Tibial nerve (tissue), 4 donors: ENCODE data around the gene SERTM1. TPM values are rescaled to one million over a fixed set of nuclear protein-coding genes. Genes with fewer than 3 reads are reported as not detected.

Experiments
- DNase-seq, 2 donors: peaks; one replicate each; pipeline ENCODE4 v3.0.0-alpha.2; 2019; ENCODE audit warnings: low spot score in 2 of 2
- H3K27ac ChIP-seq, 4 donors: fragments of 200-600 bp; sonication (generic) in 3 of 4; one replicate each; pipeline ENCODE4 v1.5.1; 2017 to 2019; ENCODE audit warnings: mild to moderate bottlenecking in 1 of 4
- H3K27me3 ChIP-seq, 2 donors: fragments of 200-600 bp; sonication (generic) in 1 of 2; one replicate each; pipeline versions ENCODE4 v1.5.1 to v1.6.0; 2017 to 2019
- H3K36me3 ChIP-seq, 3 donors: fragments of 200-600 bp; sonication (generic); one replicate each; pipeline ENCODE4 v1.5.1; 2018 to 2019
- H3K4me1 ChIP-seq, 4 donors: fragments of 200-600 bp; sonication (generic) in 3 of 4; one replicate each; pipeline ENCODE4 v1.5.1; 2017 to 2019
- H3K4me3 ChIP-seq, 4 donors: fragments of 200-600 bp; sonication (generic) in 3 of 4; one replicate each; pipeline ENCODE4 v1.5.1; 2017 to 2019; ENCODE audit warnings: mild to moderate bottlenecking in 1 of 4, moderate library complexity in 1 of 4
- H3K9me3 ChIP-seq, 4 donors: fragments of 200-600 bp; sonication (generic) in 3 of 4; one replicate each; pipeline ENCODE4 v1.5.1; 2017 to 2019
- EP300 ChIP-seq, 2 donors: sonication (generic); formaldehyde crosslinking; IDR thresholded peaks; one replicate each; pipeline ENCODE4 v1.6.1; 2017; ENCODE audit warnings: antibody characterized with exemption in 2 of 2, mild to moderate bottlenecking in 1 of 2
- POLR2A ChIP-seq, 2 donors: fragments of 450-650 bp; IDR thresholded peaks; one replicate each; pipeline ENCODE4 v1.6.1; 2017; ENCODE audit warnings: antibody characterized with exemption in 2 of 2, mild to moderate bottlenecking in 2 of 2, moderate library complexity in 2 of 2
- WGBS, 2 donors: methylation state at CpG; one replicate each; pipeline ENCODE4 v1.1.5; 2018; 5-methylcytosine and 5-hydroxymethylcytosine counted together
- total RNA-seq, 4 donors: library from RNA; depleted of rRNA; stranded (reverse); fragments of >200 nt; gene quantifications; one replicate each; pipeline ENCODE4 v1.1.0, GENCODE V29; 2016
- TF ChIP-seq, protein P1 (sequence below), 5 experiments: fragments of 200-600 bp in 3 of 5; fragments of 450-650 bp in 2 of 5; sonication (generic) in 3 of 5; IDR thresholded peaks; one replicate each; pipeline ENCODE4 v1.5.1; 2016 to 2019; ENCODE audit warnings: antibody characterized with exemption in 5 of 5, mild to moderate bottlenecking in 3 of 5, moderate library complexity in 2 of 5

SERTM1 gene
- total RNA-seq, 4 donors from 2014 or later, result 0.21 to 1.2 TPM; not detected in 2

GRCh38 chr13:36685927-36686326, 12.1 kb downstream of the SERTM1 start:
- Histone ChIP-seq H3K36me3 (no peaks in the 10 kb centered on the region), H3K4me3 (no peak overlapping the region), H3K27ac (no peak overlapping the region), H3K4me1 (no peaks in the 10 kb centered on the region), H3K27me3 (peaks cover 0 to 3% of the 10 kb centered on the region in 2 donors), H3K9me3 (no peaks in the 10 kb centered on the region)
- WGBS, 2 donors, result 26 to 38% methylated on average over 1 of the region's 1 CpG
- no peak for DNase-seq
- TF ChIP-seq, protein P1, sequence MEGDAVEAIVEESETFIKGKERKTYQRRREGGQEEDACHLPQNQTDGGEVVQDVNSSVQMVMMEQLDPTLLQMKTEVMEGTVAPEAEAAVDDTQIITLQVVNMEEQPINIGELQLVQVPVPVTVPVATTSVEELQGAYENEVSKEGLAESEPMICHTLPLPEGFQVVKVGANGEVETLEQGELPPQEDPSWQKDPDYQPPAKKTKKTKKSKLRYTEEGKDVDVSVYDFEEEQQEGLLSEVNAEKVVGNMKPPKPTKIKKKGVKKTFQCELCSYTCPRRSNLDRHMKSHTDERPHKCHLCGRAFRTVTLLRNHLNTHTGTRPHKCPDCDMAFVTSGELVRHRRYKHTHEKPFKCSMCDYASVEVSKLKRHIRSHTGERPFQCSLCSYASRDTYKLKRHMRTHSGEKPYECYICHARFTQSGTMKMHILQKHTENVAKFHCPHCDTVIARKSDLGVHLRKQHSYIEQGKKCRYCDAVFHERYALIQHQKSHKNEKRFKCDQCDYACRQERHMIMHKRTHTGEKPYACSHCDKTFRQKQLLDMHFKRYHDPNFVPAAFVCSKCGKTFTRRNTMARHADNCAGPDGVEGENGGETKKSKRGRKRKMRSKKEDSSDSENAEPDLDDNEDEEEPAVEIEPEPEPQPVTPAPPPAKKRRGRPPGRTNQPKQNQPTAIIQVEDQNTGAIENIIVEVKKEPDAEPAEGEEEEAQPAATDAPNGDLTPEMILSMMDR (IDR thresholded peaks at IDR 0.05), result no peak
- TF ChIP-seq POLR2A (IDR thresholded peaks at IDR 0.05), result no peak
- TF ChIP-seq EP300 (IDR thresholded peaks at IDR 0.05), result no peak

GRCh38 chr13:36696410-36697010, 22.7 kb downstream of the SERTM1 start:
- no peaks in the 10 kb centered on the region for H3K27me3 ChIP-seq
- DNase-seq, result no peak
- H3K4me1 ChIP-seq, result no peaks in the 10 kb centered on the region
- H3K9me3 ChIP-seq, result no peaks in the 10 kb centered on the region
- WGBS, 2 donors, result 57 to 75% methylated on average over 9 of the region's 9 CpGs
- H3K27ac ChIP-seq, result no peak overlapping the region
- H3K4me3 ChIP-seq, result no peak overlapping the region
- H3K36me3 ChIP-seq, result no peaks in the 10 kb centered on the region
- no peak for TF ChIP-seq EP300 (IDR thresholded peaks at IDR 0.05)
- TF ChIP-seq, protein P1 (IDR thresholded peaks at IDR 0.05), result no peak
- TF ChIP-seq POLR2A (IDR thresholded peaks at IDR 0.05), result no peak

- Histone ChIP-seq H3K4me3 (no peak overlapping the region), H3K9me3 (no peaks in the 10 kb centered on the region), H3K27me3 (no peaks in the 10 kb centered on the region), H3K27ac (no peak overlapping the region), H3K4me1 (no peaks in the 10 kb centered on the region), H3K36me3 (no peaks in the 10 kb centered on the region)
- no peak for DNase-seq
- 59 to 63% methylated on average over 5 of the region's 5 CpGs for WGBS, 2 donors
- TF ChIP-seq EP300 (IDR thresholded peaks at IDR 0.05), result no peak
- TF ChIP-seq, protein P1 (IDR thresholded peaks at IDR 0.05), result no peak
- TF ChIP-seq POLR2A (IDR thresholded peaks at IDR 0.05), result no peak
These were observed 26.4 kb downstream of the SERTM1 start for GRCh38 chr13:36700170-36700569.

DNA sequence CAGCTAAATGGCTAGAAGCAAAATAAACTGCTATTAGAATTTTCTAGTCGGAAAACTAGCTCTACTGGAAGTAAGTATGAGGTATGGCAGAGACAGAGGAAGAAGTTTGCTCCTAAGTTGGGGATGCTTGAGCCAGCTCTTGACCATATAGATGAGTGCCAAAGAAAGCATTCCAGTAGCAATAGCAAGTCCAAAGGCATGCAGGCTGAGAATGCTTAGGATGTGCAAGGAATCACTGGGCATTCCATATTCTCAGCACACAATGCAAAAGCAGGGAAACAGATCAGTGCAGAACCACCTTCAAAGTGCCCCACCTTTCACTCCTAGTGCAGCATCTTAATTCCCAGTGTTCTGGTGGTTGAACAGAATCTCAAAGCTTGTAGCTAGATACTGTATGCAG, 32.9 kb downstream of the SERTM1 start:
- Histone ChIP-seq H3K36me3 (no peaks in the 10 kb centered on the region), H3K27me3 (no peaks in the 10 kb centered on the region), H3K27ac (no peak overlapping the region), H3K9me3 (no peaks in the 10 kb centered on the region), H3K4me1 (no peaks in the 10 kb centered on the region), H3K4me3 (no peak overlapping the region)
- TF ChIP-seq, protein P1 (IDR thresholded peaks at IDR 0.05), result no peak
- TF ChIP-seq EP300 (IDR thresholded peaks at IDR 0.05), result no peak
- no peak for TF ChIP-seq POLR2A (IDR thresholded peaks at IDR 0.05)
- no peak for DNase-seq
- WGBS, 2 donors, result 50 to 71% methylated on average over 1 of the region's 1 CpG

DNA sequence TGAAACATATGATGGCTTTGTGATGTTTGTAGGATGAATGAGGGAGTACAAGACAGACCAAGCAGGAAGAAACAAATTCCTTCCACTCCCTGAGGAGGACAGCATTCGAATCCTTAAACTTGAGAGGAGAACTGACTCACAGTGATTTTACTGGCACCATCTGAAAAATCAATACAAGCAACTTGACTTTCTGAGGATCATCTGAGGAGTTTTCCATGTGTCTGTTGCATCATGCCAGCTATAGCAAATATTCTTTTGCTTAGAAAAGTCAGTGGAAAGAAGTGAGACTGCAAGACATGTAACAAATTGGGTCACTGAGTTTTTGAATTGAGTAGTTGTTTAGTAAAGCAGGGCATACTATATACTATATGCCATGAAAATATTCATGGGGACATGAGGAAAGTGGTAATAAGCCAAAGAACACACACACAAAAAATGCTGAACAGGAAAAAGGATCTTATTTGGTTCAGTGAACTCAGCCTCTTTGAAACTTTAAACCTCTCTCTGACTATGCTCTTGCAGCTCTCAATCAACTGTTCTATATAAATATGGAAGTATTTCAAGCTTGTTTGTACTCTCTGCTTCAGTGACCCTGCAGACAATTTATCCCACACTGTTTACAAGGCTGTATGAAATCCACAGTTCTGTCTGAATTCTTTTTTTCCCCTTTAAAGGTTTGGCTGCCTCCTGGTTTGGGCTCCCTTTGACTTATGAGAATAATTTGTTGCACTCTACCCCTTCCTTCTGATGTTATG, 35.5 kb downstream of the SERTM1 start:
- H3K4me3 ChIP-seq, result no peak overlapping the region
- no peak for DNase-seq
- no peak overlapping the region for H3K27ac ChIP-seq
- H3K36me3 ChIP-seq, result no peaks in the 10 kb centered on the region
- TF ChIP-seq, protein P1 (IDR thresholded peaks at IDR 0.05), result no peak
- TF ChIP-seq EP300 (IDR thresholded peaks at IDR 0.05) (no peak), POLR2A (IDR thresholded peaks at IDR 0.05) (no peak)
- no peaks in the 10 kb centered on the region for H3K9me3 ChIP-seq
- H3K27me3 ChIP-seq, result no peaks in the 10 kb centered on the region
- peaks cover 0 to 3% (median 0%) of the 10 kb centered on the region in 4 donors for H3K4me1 ChIP-seq
- WGBS, 2 donors, result 56 to 78% methylated on average over 1 of the region's 1 CpG
